ENCODE results near the gene PUM1. TPM values are rescaled to one million over a fixed set of nuclear protein-coding genes. Genes with fewer than 3 reads are reported as not detected.
"Not testable (repeated sequence)": the region's sequence is repeated elsewhere in the genome, so short reads cannot be mapped to it uniquely, and the experiment has no call there.

The PUM1 gene
- total RNA-seq, 1 experiment from 2014 or later: 43.3 TPM

- Histone ChIP-seq H3K4me2 (ENCODE audit: low read length) (no peak overlapping the region), H3K9ac (ENCODE audit: low read length) (no peak overlapping the region), H3K79me2 (ENCODE audit: low read length) (peaks cover 51% of the 10 kb centered on the region), H3K36me3 (ENCODE audit: low read depth, low read length) (peaks cover 70% of the 10 kb centered on the region), H3K9me3 (ENCODE audit: low read length) (no peaks in the 10 kb centered on the region), H3K9me2 (replicated peaks; ENCODE audit: low read length) (no peaks in the 10 kb centered on the region), H3K27me3 (ENCODE audit: low read length) (no peaks in the 10 kb centered on the region), H3K4me3 (ENCODE audit: low read length) (no peak overlapping the region), H3F3A (ENCODE audit: low read length, unreplicated experiment) (no peaks in the 10 kb centered on the region), H3K4me1 (ENCODE audit: insufficient read depth, low read length) (no peaks in the 10 kb centered on the region), H2AFZ (ENCODE audit: low read length) (no peak overlapping the region), H3K27ac (ENCODE audit: low read length) (no peak overlapping the region), H4K20me1 (ENCODE audit: low read length) (no peaks in the 10 kb centered on the region; the same call in 1 of the 2 replicates)
- no peak for DNase-seq
- CTCF ChIA-PET: no interaction called here
- POLR2A ChIA-PET (ENCODE audit: unreplicated experiment): no interaction called here
- TF ChIP-seq EZH2phosphoT487 (IDR thresholded peaks at IDR 0.05; ENCODE audit: borderline replicate concordance, low read length) (no peak), EZH2 (IDR thresholded peaks at IDR 0.05; ENCODE audit: low read length, unreplicated experiment) (no peak), CTCF (conservative IDR thresholded peaks at IDR 0.05; ENCODE audit: low read depth, low read length) (no peak)
- BruUV-seq (replicated peaks): no TSS peak
- intact Hi-C loops (cut with micrococcal nuclease): no loop called here
- ATAC-seq: no peak
Observed at GRCh38 chr1:30975217-30975616, 90.3 kb downstream of the PUM1 start.

- CTCF ChIA-PET: no interaction called here
- H3K4me2 ChIP-seq (ENCODE audit: low read length): no peak overlapping the region
- intact Hi-C loops (cut with micrococcal nuclease): no loop called here
- no peaks in the 10 kb centered on the region for H3F3A ChIP-seq (ENCODE audit: low read length, unreplicated experiment)
- H3K4me1 ChIP-seq (ENCODE audit: insufficient read depth, low read length): no peaks in the 10 kb centered on the region
- H3K4me3 ChIP-seq (ENCODE audit: low read length): no peak overlapping the region
- no peak overlapping the region for H3K27ac ChIP-seq (ENCODE audit: low read length)
- TF ChIP-seq CTCF (conservative IDR thresholded peaks at IDR 0.05; ENCODE audit: low read depth, low read length) (no peak), EZH2 (IDR thresholded peaks at IDR 0.05; ENCODE audit: low read length, unreplicated experiment) (no peak), EZH2phosphoT487 (IDR thresholded peaks at IDR 0.05; ENCODE audit: borderline replicate concordance, low read length) (no peak)
- H2AFZ ChIP-seq (ENCODE audit: low read length): no peak overlapping the region
- POLR2A ChIA-PET (ENCODE audit: unreplicated experiment): no interaction called here
- no peak for DNase-seq
- no peaks in the 10 kb centered on the region for H3K27me3 ChIP-seq (ENCODE audit: low read length)
- H3K9ac ChIP-seq (ENCODE audit: low read length): no peak overlapping the region
- H3K9me3 ChIP-seq (ENCODE audit: low read length): no peaks in the 10 kb centered on the region
- H3K36me3 ChIP-seq (ENCODE audit: low read depth, low read length): peaks cover 65% of the 10 kb centered on the region
- H3K79me2 ChIP-seq (ENCODE audit: low read length): peaks cover 57% of the 10 kb centered on the region
- ATAC-seq: no peak
- no peaks in the 10 kb centered on the region for H3K9me2 ChIP-seq (replicated peaks; ENCODE audit: low read length)
- no peaks in the 10 kb centered on the region; the same call in 1 of the 2 replicates for H4K20me1 ChIP-seq (ENCODE audit: low read length)
- BruUV-seq (replicated peaks): no TSS peak
Observed at GRCh38 chr1:30974536-30974935, 91.0 kb downstream of the PUM1 start.

GRCh38 chr1:30972349-30972748 lies 93.2 kb downstream of the PUM1 start:
- DNase-seq; H3K4me2 ChIP-seq (ENCODE audit: low read length); H3K4me3 ChIP-seq (ENCODE audit: low read length); BruUV-seq (replicated peaks); H4K20me1 ChIP-seq (ENCODE audit: low read length); H3K9me3 ChIP-seq (ENCODE audit: low read length); H3K27me3 ChIP-seq (ENCODE audit: low read length); ATAC-seq; H3F3A ChIP-seq (ENCODE audit: low read length, unreplicated experiment); POLR2A ChIA-PET (ENCODE audit: unreplicated experiment); H3K4me1 ChIP-seq (ENCODE audit: insufficient read depth, low read length); H2AFZ ChIP-seq (ENCODE audit: low read length); H3K9me2 ChIP-seq (replicated peaks; ENCODE audit: low read length); CTCF ChIA-PET; intact Hi-C loops (cut with micrococcal nuclease); H3K9ac ChIP-seq (ENCODE audit: low read length); H3K27ac ChIP-seq (ENCODE audit: low read length): not testable (repeated sequence)
- peaks cover 63% of the 10 kb centered on the region for H3K36me3 ChIP-seq (ENCODE audit: low read depth, low read length)
- H3K79me2 ChIP-seq (ENCODE audit: low read length): peaks cover 70% of the 10 kb centered on the region
